ENCODE results near the gene CAV2.

Gene CAV2

GRCh38 chr7:116487907-116488521, 11.5 kb upstream of the CAV2 start:
- no peak overlapping the region for H3K27ac ChIP-seq (ENCODE audit: low read length)
- no peaks in the 10 kb centered on the region for H3K36me3 ChIP-seq (replicated peaks; ENCODE audit: insufficient read depth, low read length)
- no peak for DNase-seq
- no peaks in the 10 kb centered on the region for H3K9me2 ChIP-seq (replicated peaks; ENCODE audit: insufficient read depth, low read length)
- H3K9ac ChIP-seq (ENCODE audit: low read length) = no peak overlapping the region
- no peak overlapping the region for H3K4me3 ChIP-seq (ENCODE audit: low read length)
- H3K9me3 ChIP-seq (replicated peaks; ENCODE audit: insufficient read depth, low read length) = no peaks in the 10 kb centered on the region
- no peak overlapping the region for H3K4me2 ChIP-seq (ENCODE audit: low read depth, low read length)
- no peak for TF ChIP-seq EZH2phosphoT487 (IDR thresholded peaks at IDR 0.05; ENCODE audit: low read length)
- no peak for TF ChIP-seq CTCF (IDR thresholded peaks at IDR 0.05; ENCODE audit: low read length)
- no peak for TF ChIP-seq EZH2 (optimal IDR thresholded peaks at IDR 0.05; ENCODE audit: low read depth, low read length)
- no peaks in the 10 kb centered on the region for H4K20me1 ChIP-seq (ENCODE audit: insufficient read depth, low read length)
- 0 out of 2 replicates have a peak, but pooled peaks cover 7% of the 10 kb centered on the region for H3K4me1 ChIP-seq (ENCODE audit: low read length)
- H3K79me2 ChIP-seq (ENCODE audit: low read length) = no peaks in the 10 kb centered on the region
- no peak overlapping the region for H2AFZ ChIP-seq (ENCODE audit: low read length)
- H3K27me3 ChIP-seq (replicated peaks; ENCODE audit: insufficient read depth, low read length) = no peaks in the 10 kb centered on the region
- H3F3A ChIP-seq (ENCODE audit: insufficient read depth, low read length) = no peaks in the 10 kb centered on the region

- no peaks in the 10 kb centered on the region for H4K20me1 ChIP-seq (ENCODE audit: insufficient read depth, low read length)
- H3K79me2 ChIP-seq (ENCODE audit: low read length) = no peaks in the 10 kb centered on the region
- 0 out of 2 replicates have a peak, but pooled peaks cover 7% of the 10 kb centered on the region for H3K4me1 ChIP-seq (ENCODE audit: low read length)
- TF ChIP-seq CTCF (IDR thresholded peaks at IDR 0.05; ENCODE audit: low read length) = no peak
- TF ChIP-seq EZH2phosphoT487 (IDR thresholded peaks at IDR 0.05; ENCODE audit: low read length) = no peak
- TF ChIP-seq EZH2 (optimal IDR thresholded peaks at IDR 0.05; ENCODE audit: low read depth, low read length) = no peak
- no peak overlapping the region for H3K4me3 ChIP-seq (ENCODE audit: low read length)
- H3K9me3 ChIP-seq (replicated peaks; ENCODE audit: insufficient read depth, low read length) = no peaks in the 10 kb centered on the region
- no peak overlapping the region for H3K27ac ChIP-seq (ENCODE audit: low read length)
- no peaks in the 10 kb centered on the region for H3K9me2 ChIP-seq (replicated peaks; ENCODE audit: insufficient read depth, low read length)
- no peak overlapping the region for H3K4me2 ChIP-seq (ENCODE audit: low read depth, low read length)
- no peaks in the 10 kb centered on the region for H3K27me3 ChIP-seq (replicated peaks; ENCODE audit: insufficient read depth, low read length)
- DNase-seq = no peak
- H3K36me3 ChIP-seq (replicated peaks; ENCODE audit: insufficient read depth, low read length) = no peaks in the 10 kb centered on the region
- no peaks in the 10 kb centered on the region for H3F3A ChIP-seq (ENCODE audit: insufficient read depth, low read length)
- H3K9ac ChIP-seq (ENCODE audit: low read length) = no peak overlapping the region
- no peak overlapping the region for H2AFZ ChIP-seq (ENCODE audit: low read length)
These were observed 9.2 kb upstream of the CAV2 start for GRCh38 chr7:116490351-116490750.

GRCh38 chr7:116491887-116492653, 7.5 kb upstream of the CAV2 start:
- Histone ChIP-seq H3K79me2 (ENCODE audit: low read length) (no peaks in the 10 kb centered on the region), H3K27me3 (replicated peaks; ENCODE audit: insufficient read depth, low read length) (no peaks in the 10 kb centered on the region), H3K27ac (ENCODE audit: low read length) (no peak overlapping the region), H3K4me2 (ENCODE audit: low read depth, low read length) (no peak overlapping the region), H3K4me1 (ENCODE audit: low read length) (0 out of 2 replicates have a peak, but pooled peaks cover 7% of the 10 kb centered on the region), H4K20me1 (ENCODE audit: insufficient read depth, low read length) (no peaks in the 10 kb centered on the region), H2AFZ (ENCODE audit: low read length) (no peak overlapping the region), H3K36me3 (replicated peaks; ENCODE audit: insufficient read depth, low read length) (no peaks in the 10 kb centered on the region), H3K4me3 (ENCODE audit: low read length) (no peak overlapping the region), H3K9ac (ENCODE audit: low read length) (no peak overlapping the region), H3K9me2 (replicated peaks; ENCODE audit: insufficient read depth, low read length) (no peaks in the 10 kb centered on the region), H3K9me3 (replicated peaks; ENCODE audit: insufficient read depth, low read length) (no peaks in the 10 kb centered on the region), H3F3A (ENCODE audit: insufficient read depth, low read length) (no peaks in the 10 kb centered on the region)
- TF ChIP-seq EZH2phosphoT487 (IDR thresholded peaks at IDR 0.05; ENCODE audit: low read length) (no peak), EZH2 (optimal IDR thresholded peaks at IDR 0.05; ENCODE audit: low read depth, low read length) (no peak), CTCF (IDR thresholded peaks at IDR 0.05; ENCODE audit: low read length) (no peak)
- DNase-seq = no peak
